ENCODE measurements around the gene PWWP2A. TPM values are rescaled to one million over a fixed set of nuclear protein-coding genes. Genes with fewer than 3 reads are reported as not detected.

Gene PWWP2A
- total and polyA plus RNA-seq, 2 of the 8 experiments (the other 6 are each of a cell fraction or from before 2014, with no cell fraction given), result 18.5 to 63.0 TPM

DNA sequence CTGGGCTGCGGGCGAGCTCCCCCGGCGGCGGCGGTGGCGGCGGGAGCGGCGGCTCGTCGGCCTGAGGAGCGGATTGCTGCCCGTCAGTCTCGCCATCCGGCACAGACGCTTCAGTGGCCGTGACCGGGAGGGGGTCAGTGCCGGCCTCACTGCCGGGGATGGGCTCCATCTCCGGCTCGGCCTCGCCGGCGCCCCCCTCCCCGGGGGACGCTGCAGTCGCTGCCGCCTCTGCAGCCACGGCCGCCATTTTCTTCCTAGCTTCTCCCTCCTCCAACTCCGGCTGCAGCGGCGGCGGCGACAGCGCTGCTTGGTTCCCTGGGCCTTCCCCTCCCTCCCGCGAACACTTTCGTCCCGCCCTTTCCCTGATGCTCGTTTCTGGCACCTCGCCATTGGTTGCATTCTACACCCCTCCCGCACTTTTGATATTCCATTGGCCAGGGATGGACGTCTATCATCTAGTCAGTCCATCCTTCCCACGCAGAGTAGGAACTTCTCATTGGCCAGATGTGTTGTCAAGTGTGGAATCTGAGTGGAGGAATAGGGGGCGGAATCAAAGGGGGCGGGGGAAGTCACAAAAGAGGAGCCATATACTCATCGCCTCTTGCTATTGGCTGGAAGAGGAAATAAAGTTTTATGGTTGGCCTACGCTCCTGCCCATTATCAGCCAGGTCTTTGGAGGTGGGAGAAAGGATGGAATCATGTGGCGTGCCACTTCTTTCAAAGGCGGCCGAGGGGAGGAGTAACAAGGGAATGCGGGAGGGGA lies at the start of gene PWWP2A (continued):
- TF ChIP-seq BACH1 (IDR thresholded peaks at IDR 0.05; ENCODE audit: low read length), result peak; percentile 67
- TF ChIP-seq, protein P1, sequence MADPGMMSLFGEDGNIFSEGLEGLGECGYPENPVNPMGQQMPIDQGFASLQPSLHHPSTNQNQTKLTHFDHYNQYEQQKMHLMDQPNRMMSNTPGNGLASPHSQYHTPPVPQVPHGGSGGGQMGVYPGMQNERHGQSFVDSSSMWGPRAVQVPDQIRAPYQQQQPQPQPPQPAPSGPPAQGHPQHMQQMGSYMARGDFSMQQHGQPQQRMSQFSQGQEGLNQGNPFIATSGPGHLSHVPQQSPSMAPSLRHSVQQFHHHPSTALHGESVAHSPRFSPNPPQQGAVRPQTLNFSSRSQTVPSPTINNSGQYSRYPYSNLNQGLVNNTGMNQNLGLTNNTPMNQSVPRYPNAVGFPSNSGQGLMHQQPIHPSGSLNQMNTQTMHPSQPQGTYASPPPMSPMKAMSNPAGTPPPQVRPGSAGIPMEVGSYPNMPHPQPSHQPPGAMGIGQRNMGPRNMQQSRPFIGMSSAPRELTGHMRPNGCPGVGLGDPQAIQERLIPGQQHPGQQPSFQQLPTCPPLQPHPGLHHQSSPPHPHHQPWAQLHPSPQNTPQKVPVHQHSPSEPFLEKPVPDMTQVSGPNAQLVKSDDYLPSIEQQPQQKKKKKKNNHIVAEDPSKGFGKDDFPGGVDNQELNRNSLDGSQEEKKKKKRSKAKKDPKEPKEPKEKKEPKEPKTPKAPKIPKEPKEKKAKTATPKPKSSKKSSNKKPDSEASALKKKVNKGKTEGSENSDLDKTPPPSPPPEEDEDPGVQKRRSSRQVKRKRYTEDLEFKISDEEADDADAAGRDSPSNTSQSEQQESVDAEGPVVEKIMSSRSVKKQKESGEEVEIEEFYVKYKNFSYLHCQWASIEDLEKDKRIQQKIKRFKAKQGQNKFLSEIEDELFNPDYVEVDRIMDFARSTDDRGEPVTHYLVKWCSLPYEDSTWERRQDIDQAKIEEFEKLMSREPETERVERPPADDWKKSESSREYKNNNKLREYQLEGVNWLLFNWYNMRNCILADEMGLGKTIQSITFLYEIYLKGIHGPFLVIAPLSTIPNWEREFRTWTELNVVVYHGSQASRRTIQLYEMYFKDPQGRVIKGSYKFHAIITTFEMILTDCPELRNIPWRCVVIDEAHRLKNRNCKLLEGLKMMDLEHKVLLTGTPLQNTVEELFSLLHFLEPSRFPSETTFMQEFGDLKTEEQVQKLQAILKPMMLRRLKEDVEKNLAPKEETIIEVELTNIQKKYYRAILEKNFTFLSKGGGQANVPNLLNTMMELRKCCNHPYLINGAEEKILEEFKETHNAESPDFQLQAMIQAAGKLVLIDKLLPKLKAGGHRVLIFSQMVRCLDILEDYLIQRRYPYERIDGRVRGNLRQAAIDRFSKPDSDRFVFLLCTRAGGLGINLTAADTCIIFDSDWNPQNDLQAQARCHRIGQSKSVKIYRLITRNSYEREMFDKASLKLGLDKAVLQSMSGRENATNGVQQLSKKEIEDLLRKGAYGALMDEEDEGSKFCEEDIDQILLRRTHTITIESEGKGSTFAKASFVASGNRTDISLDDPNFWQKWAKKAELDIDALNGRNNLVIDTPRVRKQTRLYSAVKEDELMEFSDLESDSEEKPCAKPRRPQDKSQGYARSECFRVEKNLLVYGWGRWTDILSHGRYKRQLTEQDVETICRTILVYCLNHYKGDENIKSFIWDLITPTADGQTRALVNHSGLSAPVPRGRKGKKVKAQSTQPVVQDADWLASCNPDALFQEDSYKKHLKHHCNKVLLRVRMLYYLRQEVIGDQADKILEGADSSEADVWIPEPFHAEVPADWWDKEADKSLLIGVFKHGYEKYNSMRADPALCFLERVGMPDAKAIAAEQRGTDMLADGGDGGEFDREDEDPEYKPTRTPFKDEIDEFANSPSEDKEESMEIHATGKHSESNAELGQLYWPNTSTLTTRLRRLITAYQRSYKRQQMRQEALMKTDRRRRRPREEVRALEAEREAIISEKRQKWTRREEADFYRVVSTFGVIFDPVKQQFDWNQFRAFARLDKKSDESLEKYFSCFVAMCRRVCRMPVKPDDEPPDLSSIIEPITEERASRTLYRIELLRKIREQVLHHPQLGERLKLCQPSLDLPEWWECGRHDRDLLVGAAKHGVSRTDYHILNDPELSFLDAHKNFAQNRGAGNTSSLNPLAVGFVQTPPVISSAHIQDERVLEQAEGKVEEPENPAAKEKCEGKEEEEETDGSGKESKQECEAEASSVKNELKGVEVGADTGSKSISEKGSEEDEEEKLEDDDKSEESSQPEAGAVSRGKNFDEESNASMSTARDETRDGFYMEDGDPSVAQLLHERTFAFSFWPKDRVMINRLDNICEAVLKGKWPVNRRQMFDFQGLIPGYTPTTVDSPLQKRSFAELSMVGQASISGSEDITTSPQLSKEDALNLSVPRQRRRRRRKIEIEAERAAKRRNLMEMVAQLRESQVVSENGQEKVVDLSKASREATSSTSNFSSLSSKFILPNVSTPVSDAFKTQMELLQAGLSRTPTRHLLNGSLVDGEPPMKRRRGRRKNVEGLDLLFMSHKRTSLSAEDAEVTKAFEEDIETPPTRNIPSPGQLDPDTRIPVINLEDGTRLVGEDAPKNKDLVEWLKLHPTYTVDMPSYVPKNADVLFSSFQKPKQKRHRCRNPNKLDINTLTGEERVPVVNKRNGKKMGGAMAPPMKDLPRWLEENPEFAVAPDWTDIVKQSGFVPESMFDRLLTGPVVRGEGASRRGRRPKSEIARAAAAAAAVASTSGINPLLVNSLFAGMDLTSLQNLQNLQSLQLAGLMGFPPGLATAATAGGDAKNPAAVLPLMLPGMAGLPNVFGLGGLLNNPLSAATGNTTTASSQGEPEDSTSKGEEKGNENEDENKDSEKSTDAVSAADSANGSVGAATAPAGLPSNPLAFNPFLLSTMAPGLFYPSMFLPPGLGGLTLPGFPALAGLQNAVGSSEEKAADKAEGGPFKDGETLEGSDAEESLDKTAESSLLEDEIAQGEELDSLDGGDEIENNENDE (IDR thresholded peaks at IDR 0.05; ENCODE audit: insufficient replicate concordance, low read length), result no peak
- no peak for TF ChIP-seq CHD1 (IDR thresholded peaks at IDR 0.05; ENCODE audit: low read depth, low read length)
- peak; percentile 95 for TF ChIP-seq SP2 (IDR thresholded peaks at IDR 0.05; ENCODE audit: low read length)
- TF ChIP-seq YY1 (IDR thresholded peaks at IDR 0.05; ENCODE audit: low read depth, low read length), result peak; percentile 96
- no peak for TF ChIP-seq SAP30 (IDR thresholded peaks at IDR 0.05; ENCODE audit: insufficient read depth, insufficient replicate concordance, low read length)
- no peak for TF ChIP-seq JUND (IDR thresholded peaks at IDR 0.05; ENCODE audit: low read length)
- TF ChIP-seq CEBPB (IDR thresholded peaks at IDR 0.05; ENCODE audit: low read depth, low read length), result no peak
- TF ChIP-seq ASH2L (IDR thresholded peaks at IDR 0.05; ENCODE audit: low read length), result peak; percentile 34
- TF ChIP-seq MAFK (IDR thresholded peaks at IDR 0.05; ENCODE audit: low read depth, low read length), result no peak
- TF ChIP-seq KDM5A (IDR thresholded peaks at IDR 0.05; ENCODE audit: low read length), result peak; percentile 61; the same call in 1 of the 2 replicates
